SK-N-SH (cell line): ENCODE data around the gene CMPK1. TPM values are rescaled to one million over a fixed set of nuclear protein-coding genes. Genes with fewer than 3 reads are reported as not detected.

Experiments
- CTCF ChIA-PET: fragments of 300-600, 350-600 bp; formaldehyde crosslinking; extraction: SDS; loops from one replicate; lab custom pipeline; 2021; lab: Yijun Ruan, JAX
- POLR2A ChIA-PET: fragments of 350-600 bp; sonication (Branson Sonifier 250); formaldehyde crosslinking; extraction: SDS; loops from one replicate; lab custom pipeline; 2020; ENCODE audit warnings: antibody characterized with exemption, inconsistent platforms; lab: Yijun Ruan, JAX
- DNase-seq: peaks from one replicate; pipeline ENCODE4 v3.0.0; 2012
- H2AFZ ChIP-seq: fragments of 200-600 bp; sonication (generic); 2 replicates; pipeline ENCODE4 v1.8.1; 2016; ENCODE audit warnings: antibody characterized with exemption, mild to moderate bottlenecking, low read depth
- H3F3A ChIP-seq: fragments of 200-600 bp; sonication (generic); replicated peaks from 2 replicates; pipeline ENCODE3; 2016; ENCODE audit warnings: antibody characterized with exemption, mild to moderate bottlenecking; ENCODE audit not compliant: insufficient read depth
- H3K27ac ChIP-seq, 2 experiments: fragments of 200-500 bp in 1 of 2; fragments of 200-600 bp in 1 of 2; sonication (Bioruptor generic) in 1 of 2; sonication (generic), shearing (Covaris generic) in 1 of 2; 2 replicates each; pipeline versions ENCODE4 v1.5.1 to v1.6.1; 2014 to 2016; ENCODE audit warnings: low read depth in 2 of 2, inconsistent platforms in 1 of 2, low read length in 1 of 2, mild to moderate bottlenecking in 1 of 2, mixed read lengths in 1 of 2
- H3K27me3 ChIP-seq: fragments of 200-600 bp; sonication (generic), shearing (Covaris generic); 2 replicates; pipeline ENCODE4 v1.6.1; 2016; ENCODE audit warnings: mixed run types; ENCODE audit not compliant: insufficient read depth
- H3K36me3 ChIP-seq, 2 experiments: fragments of 200-500 bp in 1 of 2; fragments of 200-600 bp in 1 of 2; sonication (Bioruptor generic) in 1 of 2; sonication (generic) in 1 of 2; replicated peaks in 1 of 2; 2 replicates each; pipeline versions ENCODE3 to v1.5.1; 2014 to 2016; ENCODE audit warnings: low read length in 1 of 2, mild to moderate bottlenecking in 1 of 2; ENCODE audit not compliant: insufficient read depth in 2 of 2, control insufficient read depth in 1 of 2
- H3K4me1 ChIP-seq, 2 experiments: fragments of 200-500 bp in 1 of 2; fragments of 200-600 bp in 1 of 2; sonication (Bioruptor generic) in 1 of 2; sonication (generic), shearing (Covaris generic) in 1 of 2; 2 replicates each; pipeline versions ENCODE4 v1.5.1 to v1.6.1; 2014 to 2016; ENCODE audit warnings: low read depth in 1 of 2, low read length in 1 of 2, mixed run types in 1 of 2; ENCODE audit not compliant: insufficient read depth in 2 of 2, control insufficient read depth in 1 of 2
- H3K4me2 ChIP-seq: fragments of 200-600 bp; sonication (generic), shearing (Covaris generic); 2 replicates; pipeline ENCODE4 v1.6.1; 2017; ENCODE audit warnings: mixed run types
- H3K4me3 ChIP-seq, 2 experiments: fragments of 200-500 bp in 1 of 2; fragments of 200-600 bp in 1 of 2; sonication (Bioruptor generic) in 1 of 2; sonication (generic), shearing (Covaris generic) in 1 of 2; 2 replicates each; pipeline versions ENCODE4 v1.5.1 to v1.8.1; 2014 to 2016; ENCODE audit warnings: low read depth in 2 of 2, inconsistent platforms in 1 of 2, low read length in 1 of 2, mild to moderate bottlenecking in 1 of 2, mixed read lengths in 1 of 2, moderate library complexity in 1 of 2
- H3K79me2 ChIP-seq: fragments of 200-600 bp; sonication (generic); 2 replicates; pipeline ENCODE4 v1.8.1; 2017; ENCODE audit warnings: mild to moderate bottlenecking; ENCODE audit not compliant: insufficient read depth
- H3K9ac ChIP-seq: fragments of 200-600 bp; sonication (generic); 2 replicates; pipeline ENCODE4 v1.6.1; 2017; ENCODE audit warnings: mixed run types
- H3K9me2 ChIP-seq: fragments of 200-600 bp; sonication (generic); 2 replicates; pipeline ENCODE4 v1.6.1; 2017; ENCODE audit warnings: mixed run types
- H3K9me3 ChIP-seq: fragments of 200-600 bp; sonication (generic); 2 replicates; pipeline ENCODE4 v1.6.1; 2017; ENCODE audit warnings: mixed run types, mild to moderate bottlenecking, moderate library complexity
- H4K20me1 ChIP-seq: fragments of 200-600 bp; sonication (generic); 2 replicates; pipeline ENCODE4 v1.6.1; 2017; ENCODE audit warnings: mild to moderate bottlenecking, mixed run types; ENCODE audit not compliant: insufficient read depth
- CHD2 ChIP-seq: fragments of 150-350 bp; IDR thresholded peaks from 2 replicates; pipeline ENCODE4 v1.6.1; 2018; ENCODE audit warnings: low read length; ENCODE audit not compliant: partially characterized antibody
- CTCF ChIP-seq: fragments of 200-600 bp; sonication (generic); IDR thresholded peaks from 2 replicates; pipeline ENCODE4 v1.6.1; 2017; ENCODE audit warnings: antibody characterized with exemption, mild to moderate bottlenecking, moderate library complexity
- EP300 ChIP-seq, 2 experiments: IDR thresholded peaks; 2 replicates each; pipeline versions ENCODE4 v1.4.0 to v1.6.1; 2012; ENCODE audit warnings: borderline replicate concordance in 1 of 2, low read depth in 1 of 2, low read length in 1 of 2
- EZH2phosphoT487 ChIP-seq: fragments of 200-600 bp; sonication (generic); IDR thresholded peaks from 2 replicates; pipeline ENCODE4 v1.6.1; 2017; ENCODE audit warnings: low read depth, mixed run types, mild to moderate bottlenecking, antibody characterized with exemption, moderate library complexity, borderline replicate concordance
- GABPA ChIP-seq: IDR thresholded peaks from 2 replicates; pipeline ENCODE4 v1.4.0; 2012; ENCODE audit warnings: low read depth, mild to moderate bottlenecking
- GATA2 ChIP-seq: sonication (generic); formaldehyde crosslinking; IDR thresholded peaks from 2 replicates; pipeline ENCODE4 v1.5.0; 2020; ENCODE audit warnings: mild to moderate bottlenecking, missing genetic modification reagents
- MAX ChIP-seq: IDR thresholded peaks from 2 replicates; pipeline ENCODE4 v1.4.0; 2012; ENCODE audit warnings: low read depth
- MXI1 ChIP-seq: IDR thresholded peaks from 2 replicates; pipeline ENCODE4 v1.6.1; 2012; ENCODE audit warnings: mild to moderate bottlenecking, low read depth, low read length, improper control_type of control experiment
- NRF1 ChIP-seq: IDR thresholded peaks from 2 replicates; pipeline ENCODE4 v1.6.1; 2012; ENCODE audit warnings: low read depth, mild to moderate bottlenecking, low read length
- POLR2AphosphoS5 ChIP-seq: IDR thresholded peaks from 2 replicates; pipeline ENCODE4 v1.6.1; 2012; ENCODE audit warnings: low read depth, low read length
- RAD21 ChIP-seq: IDR thresholded peaks from 2 replicates; pipeline ENCODE4 v1.6.1; 2012; ENCODE audit warnings: mild to moderate bottlenecking, low read length
- RFX5 ChIP-seq: IDR thresholded peaks from 2 replicates; pipeline ENCODE4 v1.6.1; 2012; ENCODE audit warnings: mild to moderate bottlenecking, improper control_type of control experiment, low read length
- SMC3 ChIP-seq: IDR thresholded peaks from 2 replicates; pipeline ENCODE4 v1.6.1; 2012; ENCODE audit warnings: low read depth, low read length, improper control_type of control experiment
- TAF1 ChIP-seq: IDR thresholded peaks from 2 replicates; pipeline ENCODE4 v1.6.1; 2012; ENCODE audit warnings: low read depth, mild to moderate bottlenecking, low read length, moderate library complexity, borderline replicate concordance
- TEAD4 ChIP-seq: IDR thresholded peaks from 2 replicates; pipeline ENCODE4 v1.4.0; 2012; ENCODE audit warnings: mild to moderate bottlenecking, borderline replicate concordance; ENCODE audit not compliant: insufficient read depth
- USF2 ChIP-seq: fragments of 150-350 bp; IDR thresholded peaks from 2 replicates; pipeline ENCODE4 v1.6.1; 2017; ENCODE audit warnings: antibody characterized with exemption, low read length, low read depth, borderline replicate concordance
- WGBS: methylation state at CpG from one replicate; pipeline ENCODE4 v1.1.6; 2017; ENCODE audit warnings: low lambda C conversion rate; 5-methylcytosine and 5-hydroxymethylcytosine counted together
- polyA plus RNA-seq, 3 experiments: library from polyadenylated mRNA; depleted of rRNA; stranded (reverse); fragments of >200 nt; gene quantifications; 2 replicates each; pipeline ENCODE4 v1.2.3, GENCODE V29; 2012
- TF ChIP-seq, protein P1 (sequence below): IDR thresholded peaks from 2 replicates; pipeline ENCODE4 v1.6.1; 2012; ENCODE audit warnings: mild to moderate bottlenecking, low read depth, low read length, moderate library complexity
- TF ChIP-seq, protein P2 (sequence below): fragments of 150-350 bp; IDR thresholded peaks from 2 replicates; pipeline ENCODE4 v1.6.1; 2016; ENCODE audit warnings: mild to moderate bottlenecking, low read depth, low read length

The CMPK1 gene
- polyA plus RNA-seq, 1 of the 3 experiments (the other 2 are of a cell fraction): 17.5 TPM

GRCh38 chr1:47393141-47393540 lies 59.6 kb downstream of the CMPK1 start (continued):
- TF ChIP-seq USF2: no peak
- TF ChIP-seq, protein P1, sequence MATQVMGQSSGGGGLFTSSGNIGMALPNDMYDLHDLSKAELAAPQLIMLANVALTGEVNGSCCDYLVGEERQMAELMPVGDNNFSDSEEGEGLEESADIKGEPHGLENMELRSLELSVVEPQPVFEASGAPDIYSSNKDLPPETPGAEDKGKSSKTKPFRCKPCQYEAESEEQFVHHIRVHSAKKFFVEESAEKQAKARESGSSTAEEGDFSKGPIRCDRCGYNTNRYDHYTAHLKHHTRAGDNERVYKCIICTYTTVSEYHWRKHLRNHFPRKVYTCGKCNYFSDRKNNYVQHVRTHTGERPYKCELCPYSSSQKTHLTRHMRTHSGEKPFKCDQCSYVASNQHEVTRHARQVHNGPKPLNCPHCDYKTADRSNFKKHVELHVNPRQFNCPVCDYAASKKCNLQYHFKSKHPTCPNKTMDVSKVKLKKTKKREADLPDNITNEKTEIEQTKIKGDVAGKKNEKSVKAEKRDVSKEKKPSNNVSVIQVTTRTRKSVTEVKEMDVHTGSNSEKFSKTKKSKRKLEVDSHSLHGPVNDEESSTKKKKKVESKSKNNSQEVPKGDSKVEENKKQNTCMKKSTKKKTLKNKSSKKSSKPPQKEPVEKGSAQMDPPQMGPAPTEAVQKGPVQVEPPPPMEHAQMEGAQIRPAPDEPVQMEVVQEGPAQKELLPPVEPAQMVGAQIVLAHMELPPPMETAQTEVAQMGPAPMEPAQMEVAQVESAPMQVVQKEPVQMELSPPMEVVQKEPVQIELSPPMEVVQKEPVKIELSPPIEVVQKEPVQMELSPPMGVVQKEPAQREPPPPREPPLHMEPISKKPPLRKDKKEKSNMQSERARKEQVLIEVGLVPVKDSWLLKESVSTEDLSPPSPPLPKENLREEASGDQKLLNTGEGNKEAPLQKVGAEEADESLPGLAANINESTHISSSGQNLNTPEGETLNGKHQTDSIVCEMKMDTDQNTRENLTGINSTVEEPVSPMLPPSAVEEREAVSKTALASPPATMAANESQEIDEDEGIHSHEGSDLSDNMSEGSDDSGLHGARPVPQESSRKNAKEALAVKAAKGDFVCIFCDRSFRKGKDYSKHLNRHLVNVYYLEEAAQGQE: no peak
- TF ChIP-seq CHD2: no peak
- TF ChIP-seq EZH2phosphoT487: no peak
- TF ChIP-seq TAF1: no peak
- TF ChIP-seq GABPA: no peak

DNA sequence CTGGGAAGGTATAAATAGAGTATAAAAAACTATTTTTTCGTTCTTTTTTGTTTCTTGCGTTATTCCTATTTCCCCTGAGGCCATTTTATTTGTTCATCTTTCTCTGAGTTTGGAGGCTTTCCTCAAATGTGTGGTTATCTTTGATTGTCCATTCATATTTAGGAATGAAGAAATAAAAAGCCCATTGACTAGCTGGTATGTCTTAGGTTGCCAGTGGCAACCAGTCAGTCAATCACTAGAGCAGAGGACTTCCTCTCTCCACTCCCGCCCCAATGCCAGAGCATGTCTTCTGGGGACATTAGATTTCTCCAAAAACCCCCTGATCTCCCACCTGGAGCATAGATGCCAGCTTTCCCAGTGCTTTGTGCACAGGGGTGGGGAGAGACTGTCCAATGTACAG lies 61.8 kb downstream of the CMPK1 start:
- 61% methylated on average over 3 of the region's 3 CpGs for WGBS
- Histone ChIP-seq H4K20me1 (no peaks in the 10 kb centered on the region), H3K9ac (no peak overlapping the region), H3K4me1 (no peaks in the 10 kb centered on the region), H3K9me3 (no peaks in the 10 kb centered on the region), H3F3A (no peaks in the 10 kb centered on the region), H3K27ac (no peak overlapping the region)
- DNase-seq: no peak
- CTCF ChIA-PET: interaction anchor here (2.1 to 13.8 kb wide), 2 partner anchors 37 to 330 kb away, joined by 9 to 104 read pairs; no protein-coding TSS in a partner anchor
- TF ChIP-seq EZH2phosphoT487 (no peak), POLR2AphosphoS5 (no peak), USF2 (no peak), RFX5 (no peak), RAD21 (no peak), CHD2 (no peak), GABPA (no peak), SMC3 (no peak), TEAD4 (no peak), MAX (no peak), GATA2 (CRISPR knock-in tag) (no peak), EP300 (IDR thresholded peaks at IDR 0.05; ENCODE audit: borderline replicate concordance in 1 of 2, low read depth in 1 of 2, low read length in 1 of 2) (no peak), NRF1 (no peak), CTCF (no peak), MXI1 (no peak)
- TF ChIP-seq, protein P2, sequence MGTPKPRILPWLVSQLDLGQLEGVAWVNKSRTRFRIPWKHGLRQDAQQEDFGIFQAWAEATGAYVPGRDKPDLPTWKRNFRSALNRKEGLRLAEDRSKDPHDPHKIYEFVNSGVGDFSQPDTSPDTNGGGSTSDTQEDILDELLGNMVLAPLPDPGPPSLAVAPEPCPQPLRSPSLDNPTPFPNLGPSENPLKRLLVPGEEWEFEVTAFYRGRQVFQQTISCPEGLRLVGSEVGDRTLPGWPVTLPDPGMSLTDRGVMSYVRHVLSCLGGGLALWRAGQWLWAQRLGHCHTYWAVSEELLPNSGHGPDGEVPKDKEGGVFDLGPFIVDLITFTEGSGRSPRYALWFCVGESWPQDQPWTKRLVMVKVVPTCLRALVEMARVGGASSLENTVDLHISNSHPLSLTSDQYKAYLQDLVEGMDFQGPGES: no peak
- TF ChIP-seq, all 33 proteins: peak for 0
- no peaks in the 10 kb centered on the region for H3K9me2 ChIP-seq
- no peak overlapping the region for H3K4me2 ChIP-seq
- no peaks in the 10 kb centered on the region for H3K79me2 ChIP-seq
- no peak overlapping the region for H2AFZ ChIP-seq
- no peaks in the 10 kb centered on the region for H3K27me3 ChIP-seq
- POLR2A ChIA-PET: no interaction called here
- H3K4me3 ChIP-seq: no peak overlapping the region
- H3K36me3 ChIP-seq: no peaks in the 10 kb centered on the region
